Activated CD4-positive, alpha-beta T cell treated with anti-CD3 and anti-CD28 coated beads for 4 hours (primary cell): ENCODE data around the gene C16orf74.

Source experiments
- DNase-seq, 2 donors: peaks; one replicate each; pipeline ENCODE4 v3.0.0-alpha.2; 2020

Gene C16orf74

GRCh38 chr16:85774136-85774535 is 23.2 kb upstream of the C16orf74 start:
- no peak for DNase-seq

DNA sequence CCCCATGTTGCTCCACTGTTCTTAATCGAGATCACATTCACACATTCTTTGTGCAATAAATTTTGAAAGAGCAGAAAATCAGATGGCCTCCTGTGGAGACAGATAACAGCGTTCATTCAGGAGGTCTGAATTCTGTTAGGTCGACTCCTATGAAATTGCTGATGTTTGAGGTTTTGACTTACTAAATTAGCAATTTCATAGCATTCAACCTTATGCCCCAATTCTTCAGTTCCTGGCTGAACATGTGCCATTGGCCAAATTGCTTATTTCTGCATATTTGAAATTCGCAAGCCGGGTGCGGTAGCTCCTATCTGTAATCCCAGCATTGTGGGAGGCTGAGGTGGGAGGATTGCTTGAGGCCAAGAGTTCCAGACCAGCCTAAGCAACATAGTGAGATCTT is 22.1 kb upstream of the C16orf74 start:
- no peak for DNase-seq

DNA sequence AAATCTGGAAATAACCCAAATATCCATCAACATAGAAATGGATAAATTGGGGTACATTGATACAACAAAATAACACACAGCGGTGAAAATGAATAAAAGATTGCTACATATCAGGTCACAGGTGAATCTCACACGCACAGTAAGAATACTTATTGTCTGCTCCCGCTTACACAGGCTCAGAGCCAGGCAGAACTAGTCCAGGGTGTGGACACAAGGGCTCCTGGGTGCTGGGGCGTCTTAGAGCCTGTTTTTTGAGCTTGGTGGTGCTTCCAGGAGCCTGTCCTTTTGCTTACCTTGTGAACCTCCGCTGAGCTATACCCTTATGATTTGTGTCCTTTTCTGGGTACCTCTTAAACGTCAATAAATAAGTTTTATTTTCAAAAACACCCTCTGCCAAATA is 19.8 kb upstream of the C16orf74 start:
- DNase-seq = no peak

GRCh38 chr16:85768199-85768598 is 17.3 kb upstream of the C16orf74 start:
- DNase-seq = no peak

DNA sequence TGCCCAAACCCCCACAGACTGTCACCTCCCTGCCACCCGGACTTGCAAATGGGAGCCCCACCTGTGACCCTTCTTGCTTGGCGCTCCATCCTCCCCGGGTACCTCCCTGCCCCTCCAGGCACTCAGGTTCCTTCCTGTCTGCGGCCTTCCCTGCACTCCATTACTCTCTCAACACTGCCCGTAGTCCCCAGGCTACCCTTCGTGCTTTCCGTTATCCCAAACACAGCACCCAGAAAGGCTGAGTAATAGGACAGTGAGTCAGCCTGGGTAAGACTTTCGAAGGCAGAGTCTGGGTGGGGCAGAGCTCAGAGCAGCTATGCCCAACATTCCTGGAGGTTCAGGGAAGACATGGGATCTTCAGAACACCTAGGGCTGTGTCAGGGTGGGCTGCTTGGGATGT is 16.6 kb upstream of the C16orf74 start:
- DNase-seq = no peak

- no peak for DNase-seq
Measured at GRCh38 chr16:85765767-85766166, 14.9 kb upstream of the C16orf74 start.

GRCh38 chr16:85765211-85765610 is 14.3 kb upstream of the C16orf74 start:
- DNase-seq = no peak

- no peak for DNase-seq
Measured at GRCh38 chr16:85763616-85764015, 12.7 kb upstream of the C16orf74 start.

GRCh38 chr16:85762970-85763369 is 12.1 kb upstream of the C16orf74 start:
- no peak for DNase-seq

- no peak for DNase-seq
Measured at GRCh38 chr16:85761861-85762260, 11.0 kb upstream of the C16orf74 start.

DNA sequence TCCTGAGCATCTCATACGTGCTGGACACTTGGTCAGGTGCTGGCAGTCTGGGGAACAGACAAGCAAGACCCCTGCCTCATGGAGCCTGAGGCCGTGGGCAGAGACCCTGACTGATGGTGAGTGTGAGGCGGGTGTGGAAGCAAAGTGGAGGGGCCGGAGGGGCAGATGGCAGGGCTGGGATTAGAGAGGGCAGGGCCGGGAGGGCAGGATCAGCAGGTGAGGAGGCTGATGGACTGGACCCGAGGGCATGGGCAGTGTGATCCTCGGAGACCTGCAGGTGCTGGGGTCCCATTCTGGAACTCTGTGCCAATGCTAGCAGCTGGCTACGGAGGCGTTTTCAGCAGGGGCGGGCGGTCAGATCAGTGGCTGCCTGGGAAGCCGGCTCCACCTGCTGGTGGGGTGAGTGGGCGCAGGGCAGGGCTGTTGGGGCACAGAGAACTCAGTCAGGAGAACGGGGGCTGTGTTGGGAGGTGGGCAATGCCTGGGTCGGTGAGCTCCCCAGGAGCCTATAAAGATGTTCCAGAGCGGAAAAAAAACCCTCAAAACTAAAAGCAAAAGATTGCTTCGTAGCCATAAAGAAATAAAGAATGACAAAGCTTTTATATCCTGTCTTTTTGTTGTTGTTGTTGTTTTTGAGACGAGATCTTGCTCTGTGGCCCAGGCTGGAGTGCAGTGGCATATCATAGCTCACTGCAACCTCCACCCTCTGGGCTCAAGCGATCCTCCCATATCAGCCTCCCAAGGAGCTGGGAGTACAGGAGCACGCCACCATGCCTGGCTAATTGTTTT is 8.9 kb upstream of the C16orf74 start:
- DNase-seq = no peak

DNA sequence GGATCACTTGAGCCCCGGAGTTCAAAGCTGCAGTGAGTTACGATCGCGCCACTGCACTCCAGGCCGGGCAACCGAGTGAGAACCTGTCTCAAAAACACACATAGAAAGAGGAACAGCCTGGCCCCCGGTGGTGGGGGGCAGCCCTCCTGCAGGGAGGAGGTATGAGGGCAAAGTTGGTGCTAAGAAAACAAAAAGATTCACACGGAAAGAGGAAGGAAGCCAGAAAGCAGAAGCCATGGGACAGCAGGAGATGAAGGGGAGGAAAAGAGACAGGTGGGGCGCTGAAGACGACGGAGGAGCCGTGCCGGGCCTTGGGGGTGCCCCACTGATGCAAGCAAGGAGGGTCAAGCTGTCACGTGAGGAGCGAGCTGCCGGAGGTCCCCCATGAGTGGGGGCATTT is 8.2 kb upstream of the C16orf74 start:
- DNase-seq = no peak

DNA sequence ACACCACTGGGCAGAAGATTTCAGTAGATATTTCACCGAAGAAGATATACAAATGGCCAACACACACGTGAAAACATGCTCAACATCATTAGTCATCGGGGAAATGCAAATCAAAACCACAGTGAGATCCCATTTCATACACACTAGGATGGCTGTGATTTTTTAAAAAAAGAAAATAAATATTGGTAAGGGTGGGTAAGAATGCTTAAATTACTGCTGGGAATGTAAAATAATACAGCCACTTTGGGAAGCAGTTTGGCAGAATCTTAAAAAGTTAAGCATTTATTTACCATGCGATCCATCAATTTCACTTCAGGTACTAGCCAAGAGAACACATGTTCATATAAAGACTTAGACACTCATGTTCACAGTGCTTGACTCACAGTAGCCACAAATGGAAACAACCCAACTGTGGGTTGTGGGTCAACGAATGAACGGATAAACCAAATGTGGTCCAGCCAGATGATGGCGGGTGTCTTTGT is 6.5 kb upstream of the C16orf74 start:
- DNase-seq = no peak

DNA sequence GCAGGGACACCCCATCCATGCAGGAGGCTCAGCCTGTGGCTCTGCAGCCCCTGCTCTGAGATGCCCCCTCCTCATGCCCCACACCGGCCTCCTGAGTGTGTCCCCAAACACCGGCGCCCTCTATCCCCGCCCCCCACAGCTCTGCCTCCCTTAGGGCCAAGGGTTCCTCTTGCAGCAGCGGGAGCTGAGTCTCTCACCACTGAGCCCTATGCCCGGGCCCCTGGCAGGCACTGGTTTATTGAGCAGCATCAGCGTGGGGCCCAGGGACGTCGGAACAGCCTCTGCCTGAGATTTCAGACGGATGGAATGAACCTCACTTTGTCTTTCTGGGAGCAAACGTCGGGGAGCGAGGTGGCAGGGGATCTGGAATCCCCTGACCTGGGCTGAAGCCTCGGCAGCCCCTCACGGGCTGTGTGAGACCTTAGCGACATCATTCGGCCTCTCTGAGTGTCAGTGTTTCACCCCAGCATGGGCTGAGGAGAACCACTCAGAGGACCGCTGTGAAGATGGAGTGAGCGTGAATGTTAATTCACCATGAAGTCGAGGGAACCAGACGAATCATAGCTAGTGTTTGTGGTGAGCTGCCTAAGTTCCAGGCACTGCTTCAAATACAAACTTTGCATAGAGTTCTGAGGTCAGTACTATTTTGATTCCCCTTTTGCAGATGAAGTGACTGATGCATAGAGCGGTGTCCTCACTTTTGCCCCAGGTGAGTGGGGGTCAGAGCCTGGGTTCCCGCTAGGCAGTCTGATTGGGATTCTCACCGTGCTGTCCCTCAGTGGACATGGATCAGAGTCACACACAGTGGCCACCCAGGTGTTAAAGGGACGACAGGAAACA is 5.3 kb upstream of the C16orf74 start:
- no peak for DNase-seq

- DNase-seq = no peak
Measured at GRCh38 chr16:85754413-85754812, 3.5 kb upstream of the C16orf74 start.

DNA sequence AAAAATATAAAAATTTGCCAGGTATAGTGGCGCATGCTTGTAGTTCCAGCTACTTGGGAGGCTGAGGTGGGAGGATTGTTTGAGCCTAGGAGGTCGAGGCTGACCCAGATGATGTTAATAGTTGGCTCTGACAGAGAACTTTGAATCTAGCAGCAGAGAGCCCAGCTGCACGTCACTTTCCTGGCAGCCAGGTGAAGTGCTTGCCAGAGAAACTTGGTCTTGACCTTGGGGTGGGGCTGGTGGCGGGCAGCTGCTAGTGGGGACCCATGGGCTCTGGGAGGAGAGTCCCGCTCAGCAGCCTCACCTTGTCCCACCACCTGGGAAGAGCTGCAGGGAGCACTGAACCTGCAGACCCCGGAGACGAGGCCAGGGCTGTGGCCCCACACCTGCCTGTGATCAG is 3.1 kb upstream of the C16orf74 start:
- DNase-seq = no peak

DNA sequence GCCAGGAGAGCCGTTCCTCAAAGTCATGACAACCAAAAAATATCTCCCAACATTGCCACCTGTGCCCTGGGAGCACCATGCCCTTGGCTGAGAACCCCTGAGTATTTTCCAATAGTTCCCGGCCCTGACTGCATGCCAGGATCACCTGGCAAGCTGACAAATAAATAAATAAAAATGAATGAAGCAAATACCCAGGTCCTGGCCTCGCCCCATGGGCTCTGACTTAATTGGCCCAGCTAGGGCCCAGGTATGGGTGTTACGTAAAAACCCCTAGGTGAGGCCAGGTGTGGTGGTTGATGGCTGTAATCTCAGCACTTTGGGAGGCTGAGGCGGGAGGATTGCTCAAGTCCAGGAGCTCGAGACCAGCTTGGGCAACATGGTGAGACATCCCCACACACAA is 2.7 kb upstream of the C16orf74 start:
- DNase-seq = no peak

GRCh38 chr16:85752511-85753420 is 1.9 kb upstream of the C16orf74 start:
- DNase-seq = no peak

GRCh38 chr16:85751698-85752501 is 1.0 kb upstream of the C16orf74 start:
- no peak for DNase-seq

GRCh38 chr16:85750146-85750826 is 610 bp downstream of the C16orf74 start:
- DNase-seq = no peak

DNA sequence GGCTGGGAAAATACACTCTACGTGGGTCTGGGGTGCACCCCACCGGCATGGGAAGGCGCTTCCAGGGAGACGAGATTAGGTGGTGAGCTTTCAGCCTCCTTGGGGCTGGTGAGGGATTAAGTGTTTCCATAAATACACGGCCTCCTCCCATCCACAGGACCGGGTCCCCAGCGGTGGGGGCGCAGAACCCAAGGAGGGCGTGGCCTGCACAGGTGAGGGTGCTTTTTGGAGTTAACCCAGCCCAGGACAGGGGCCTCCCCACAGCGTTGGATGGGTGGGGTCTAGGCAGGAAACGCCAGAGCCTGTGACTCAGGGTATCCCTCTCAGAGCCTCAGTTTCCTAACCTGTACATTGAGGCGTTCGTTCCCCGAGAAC is 1.1 kb downstream of the C16orf74 start:
- DNase-seq = no peak
